Activated T-helper 1 cell treated with Interleukin-2 at 50 U/mL for 16 hours (primary cell): ENCODE data around the gene MACO1.
"Not testable (repeated sequence)": the region's sequence is repeated elsewhere in the genome, so short reads cannot be mapped to it uniquely, and the experiment has no call there.

ENCODE experiments used
- DNase-seq: peaks from one replicate; pipeline ENCODE4 v3.0.0-alpha.2; 2020; ENCODE audit warnings: low read depth

The MACO1 gene

DNA sequence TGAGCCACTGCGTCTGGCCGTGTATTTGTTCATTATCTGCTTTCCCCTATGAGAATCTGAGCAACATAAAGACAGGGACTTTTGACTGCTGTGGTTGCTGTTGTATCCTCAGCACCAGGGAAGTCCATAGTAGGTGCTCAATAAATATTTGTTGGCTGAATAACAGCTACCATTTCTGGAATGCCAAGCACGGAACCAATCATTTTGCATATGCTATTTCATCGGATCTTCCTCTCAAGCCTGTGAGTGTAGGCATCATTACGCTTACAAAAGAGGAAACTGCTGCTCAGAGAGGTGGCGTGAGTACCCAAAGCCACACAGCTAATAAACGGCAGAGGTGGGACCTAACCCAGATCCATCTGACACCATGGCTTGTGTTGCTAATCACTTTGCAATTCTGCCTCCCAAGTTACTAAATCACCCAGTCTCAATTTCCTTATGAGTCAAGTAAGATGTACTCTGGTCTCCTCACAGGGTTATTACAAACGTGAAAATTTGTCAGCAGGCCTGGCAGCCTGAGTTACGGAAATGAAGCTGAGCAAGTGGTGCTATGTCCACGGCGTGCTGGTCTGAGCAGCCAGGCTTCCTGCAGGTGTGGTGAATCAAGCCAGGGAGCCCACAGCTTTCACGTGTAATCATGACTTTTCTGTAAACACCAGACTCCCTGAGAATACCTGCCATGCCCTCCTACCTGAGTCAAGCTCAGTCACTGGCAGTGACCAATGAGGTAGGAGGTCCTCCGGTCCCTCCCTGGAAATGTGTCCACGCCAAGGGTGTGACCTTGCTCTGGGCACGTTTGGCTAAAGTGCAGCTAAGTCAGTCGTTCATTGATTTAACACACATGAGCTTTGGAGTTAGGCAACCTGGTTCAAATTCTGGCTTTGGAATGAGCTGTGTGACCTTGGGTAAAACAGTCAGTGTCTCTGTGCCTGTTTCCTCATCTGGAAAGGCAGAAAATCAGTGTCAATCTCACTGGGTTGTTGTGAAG is 5.3 kb upstream of the MACO1 start:
- DNase-seq = no peak

DNA sequence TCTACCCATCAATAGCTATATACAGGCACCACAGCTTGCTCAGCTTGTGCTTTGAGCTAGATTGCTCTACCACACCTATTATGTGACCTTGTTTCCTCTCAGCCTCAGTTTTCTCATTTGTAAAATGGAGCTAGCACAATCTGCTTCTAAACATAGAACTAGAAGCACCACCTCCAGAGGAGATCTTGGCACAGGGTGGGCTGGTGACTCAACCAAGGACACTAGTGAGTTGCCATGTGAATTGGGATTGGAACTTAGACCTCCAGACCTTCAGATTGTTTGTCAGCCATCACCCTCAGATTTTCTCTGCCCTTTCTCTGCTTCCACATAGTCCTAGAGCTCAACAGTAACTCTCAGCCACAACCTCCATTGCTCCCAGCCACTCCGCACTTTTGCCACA is 3.0 kb upstream of the MACO1 start:
- no peak for DNase-seq

DNA sequence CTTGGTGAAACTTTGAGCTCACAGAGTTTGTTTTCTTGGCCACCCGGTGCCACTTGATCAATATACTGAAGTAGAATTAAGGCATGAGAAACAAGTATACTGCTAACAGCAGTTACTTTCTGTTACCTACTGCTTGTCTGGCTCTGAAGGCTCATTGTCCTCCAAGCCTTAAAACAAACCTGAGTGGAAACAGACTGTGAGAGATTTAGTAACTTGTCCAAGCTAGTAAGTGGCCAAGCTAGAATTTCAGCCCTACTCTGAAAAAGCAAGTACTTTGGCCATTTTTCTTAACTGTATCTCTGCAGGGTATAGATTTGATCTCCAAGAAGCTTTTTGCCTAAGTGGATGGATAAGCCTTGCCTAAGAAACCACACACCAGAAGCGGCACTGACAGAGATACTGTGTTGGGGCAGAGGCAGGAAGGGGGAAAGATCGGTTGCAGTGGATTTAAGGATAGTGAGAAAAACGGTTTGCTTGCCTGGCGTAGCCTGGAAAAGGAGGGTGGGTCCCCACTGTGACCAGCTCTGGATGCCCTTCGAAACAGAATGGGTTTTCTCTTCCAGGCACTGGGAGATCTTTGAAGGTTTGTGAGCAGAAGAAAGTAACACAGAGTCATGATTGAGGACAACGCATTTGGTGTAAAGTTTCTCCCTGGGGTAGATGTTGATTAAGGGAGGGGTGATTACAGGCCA is 2.1 kb upstream of the MACO1 start:
- no peak for DNase-seq

DNA sequence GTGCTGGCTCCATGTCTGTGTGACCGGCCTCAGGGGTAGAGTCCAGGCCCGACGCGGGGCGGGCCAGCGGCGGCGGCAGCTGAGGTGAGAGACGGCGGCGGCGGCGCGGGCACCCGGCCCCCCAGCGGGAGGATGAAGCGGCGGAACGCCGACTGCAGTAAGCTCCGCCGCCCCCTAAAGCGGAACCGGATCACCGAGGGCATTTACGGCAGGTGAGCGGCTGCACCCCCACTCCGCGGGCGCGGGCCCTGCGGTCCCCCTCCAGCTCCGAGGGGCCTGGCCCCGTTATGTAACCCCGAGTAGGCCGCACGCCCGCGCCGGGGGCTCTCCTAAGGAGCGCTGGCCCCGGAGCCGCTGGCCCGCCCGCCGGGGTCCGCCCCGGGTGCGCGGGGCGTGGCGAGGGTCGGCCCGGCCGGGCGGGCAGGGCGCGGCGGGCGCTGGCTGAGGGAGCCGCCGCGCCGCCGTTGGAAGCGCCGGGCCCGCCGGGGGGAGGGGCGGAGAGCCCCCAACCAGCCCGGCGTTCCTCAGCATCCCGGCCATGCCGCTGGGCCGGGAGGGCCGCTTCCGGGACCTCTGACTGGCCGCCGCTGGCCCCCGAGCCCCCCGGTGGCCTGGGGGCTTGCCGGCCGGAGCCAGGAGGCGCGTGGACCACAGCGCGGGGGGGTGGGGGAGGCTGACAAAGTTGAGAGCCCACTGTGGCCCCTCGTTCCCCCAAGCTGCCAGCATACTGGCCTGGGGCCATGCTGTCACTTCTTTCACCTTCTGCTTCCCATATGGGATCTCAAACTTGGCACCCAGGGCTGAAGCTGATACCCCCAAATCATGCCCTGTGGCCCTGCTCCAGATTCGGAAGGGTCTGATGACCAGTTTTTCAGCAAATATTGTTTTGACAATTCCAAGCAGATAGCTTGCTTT is 527 bp downstream of the MACO1 start:
- DNase-seq = peak; percentile 61

DNA sequence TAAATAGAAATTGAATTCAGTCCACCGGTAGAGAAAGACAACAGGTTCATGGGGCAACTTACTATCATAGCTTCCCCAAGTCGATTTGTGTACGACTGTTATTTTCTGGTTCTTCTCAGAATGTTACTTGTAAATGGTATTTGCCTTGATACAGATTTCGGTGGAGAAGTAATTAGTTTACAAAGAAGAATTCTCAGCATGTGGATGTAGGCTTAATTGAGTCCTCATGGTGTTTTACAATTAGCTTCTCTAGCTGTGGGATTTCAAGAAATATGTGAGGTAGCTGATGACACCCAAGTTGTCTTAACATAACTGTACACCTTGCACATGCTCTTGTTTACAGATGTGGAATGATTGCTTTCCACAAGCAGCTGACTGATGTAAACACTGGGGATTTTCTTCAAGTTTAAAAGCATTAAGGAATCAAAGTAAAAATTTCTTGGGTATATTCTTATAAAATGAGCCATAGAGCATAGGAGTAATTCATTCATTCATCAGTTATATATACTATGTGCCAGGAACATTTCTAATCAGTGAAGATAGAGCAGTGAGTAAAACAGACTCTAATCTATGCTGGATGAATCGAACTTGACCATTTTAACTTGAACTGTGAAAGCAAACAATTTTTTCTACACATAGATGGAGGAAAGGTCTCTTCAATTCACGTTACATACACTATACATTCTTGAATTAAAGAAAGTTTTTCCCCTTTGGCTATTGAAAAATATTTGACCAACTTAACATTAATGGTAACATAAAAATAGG is 1.4 kb downstream of the MACO1 start:
- DNase-seq = no peak

DNA sequence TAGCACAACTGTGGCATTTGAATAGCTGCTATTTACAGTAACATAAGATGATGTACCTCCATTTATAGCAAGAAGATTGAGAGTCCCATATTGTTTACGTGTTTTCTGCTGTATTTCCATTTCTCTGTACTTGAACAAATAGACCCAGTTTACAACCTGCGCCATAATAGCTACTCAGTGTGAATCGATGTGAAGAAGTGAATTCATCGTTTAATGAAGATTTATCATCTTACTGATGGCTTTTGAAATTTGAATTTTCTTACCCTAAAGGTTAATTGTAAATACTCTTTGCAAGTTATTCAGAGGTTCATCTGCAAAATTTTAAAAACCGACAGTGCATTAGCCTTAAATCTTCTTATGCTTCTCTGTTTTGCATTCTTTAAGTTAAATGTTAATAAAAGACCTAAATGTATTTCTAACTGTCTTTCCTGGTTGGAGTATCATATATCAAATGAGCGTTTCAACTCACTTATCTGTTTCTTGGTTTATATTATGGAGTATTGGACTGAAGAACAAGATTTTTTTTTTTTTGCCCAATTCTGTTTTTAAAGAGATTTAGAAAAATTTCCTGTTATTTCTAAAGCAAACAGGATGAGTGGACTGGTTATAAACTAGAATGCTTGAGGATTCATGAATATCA is 2.2 kb downstream of the MACO1 start:
- DNase-seq = no peak

DNA sequence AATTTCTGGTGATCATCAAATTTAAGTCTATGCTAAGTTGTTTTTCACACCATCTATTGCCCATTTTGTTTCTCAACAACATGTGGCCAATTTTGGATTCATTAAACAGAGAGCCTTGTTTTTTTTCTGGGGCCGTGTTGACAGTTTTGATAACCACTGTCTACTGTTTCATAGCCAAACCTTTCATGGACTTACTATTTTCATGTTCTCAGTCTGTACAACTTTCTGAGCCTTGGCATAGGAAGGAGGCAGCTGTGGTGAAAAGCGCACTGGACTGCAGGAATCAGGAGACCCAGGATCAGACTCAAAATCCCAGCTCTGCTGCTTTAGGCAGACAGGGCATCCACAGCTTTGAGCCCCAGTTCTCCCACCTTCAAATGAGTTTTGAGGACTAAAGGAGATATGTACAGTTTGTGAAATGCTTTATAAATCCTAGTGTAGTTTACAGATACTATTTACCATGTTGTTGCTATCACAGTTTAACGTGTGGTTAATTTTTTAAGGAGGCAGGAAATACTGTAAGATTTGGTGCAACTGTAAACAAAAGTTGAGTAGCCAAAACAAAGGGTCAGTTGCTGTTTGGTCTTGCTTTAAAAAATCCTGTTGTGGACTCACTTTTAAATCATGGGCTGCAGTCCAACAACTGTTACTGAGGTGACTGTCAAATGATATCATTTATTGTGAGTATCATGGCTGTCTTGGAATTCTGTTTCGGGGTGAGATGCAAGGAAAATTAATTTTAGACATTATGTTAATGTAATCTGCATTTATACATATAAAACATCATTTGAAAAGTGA is 2.9 kb downstream of the MACO1 start:
- no peak for DNase-seq

DNA sequence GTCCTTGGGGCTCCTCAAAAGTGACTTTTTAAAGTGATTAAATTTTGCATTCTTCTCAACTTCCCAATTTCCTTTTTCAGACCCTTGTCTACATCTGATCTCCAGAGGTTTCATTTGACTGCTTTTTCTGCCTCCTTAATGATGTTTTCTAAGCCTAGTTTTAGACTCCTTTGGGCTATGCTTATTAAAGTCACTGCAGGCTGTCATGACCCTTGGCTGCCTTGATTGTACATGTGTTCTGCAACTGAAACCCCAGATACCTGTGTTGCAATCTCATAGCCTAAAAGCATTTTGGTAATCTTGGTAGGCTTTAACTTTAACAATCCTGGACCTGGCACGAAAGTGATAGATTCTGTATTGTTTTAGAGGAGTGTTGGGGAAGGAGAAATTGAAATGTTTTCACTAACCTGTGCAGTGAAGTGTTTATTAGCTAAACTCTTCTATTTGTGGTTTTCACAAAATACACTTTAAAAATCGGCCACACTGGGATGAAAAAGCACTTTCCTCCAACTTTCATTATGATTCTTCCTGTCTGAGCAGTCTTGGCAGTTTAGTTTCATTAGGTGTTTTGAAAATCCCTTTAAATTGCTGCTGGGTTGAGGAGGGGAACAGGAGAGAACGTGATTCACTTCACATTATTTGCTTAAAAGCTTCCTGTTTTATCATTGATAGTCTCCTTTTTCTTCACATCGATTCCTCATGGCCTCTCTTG is 4.9 kb downstream of the MACO1 start:
- DNase-seq = no peak

DNA sequence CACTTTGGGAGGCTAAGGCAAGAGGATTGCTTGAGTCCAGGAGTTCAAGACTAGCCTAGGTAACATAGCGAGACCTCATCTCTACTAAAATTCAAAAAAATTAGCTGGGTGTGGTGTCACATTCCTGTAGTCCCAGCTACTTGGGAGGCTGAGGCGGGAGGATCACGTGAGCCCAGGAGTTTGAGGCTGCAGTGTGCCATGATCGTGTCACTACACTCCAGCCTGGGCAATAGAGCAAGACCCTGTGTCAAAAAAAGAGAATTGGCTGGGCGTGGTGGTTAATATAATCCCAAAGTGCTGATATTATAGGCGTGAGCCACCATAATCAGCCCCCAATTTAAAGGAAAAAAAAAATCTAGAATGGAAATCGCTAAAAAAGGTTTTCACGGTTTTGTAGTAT is 7.0 kb downstream of the MACO1 start:
- no peak for DNase-seq

DNA sequence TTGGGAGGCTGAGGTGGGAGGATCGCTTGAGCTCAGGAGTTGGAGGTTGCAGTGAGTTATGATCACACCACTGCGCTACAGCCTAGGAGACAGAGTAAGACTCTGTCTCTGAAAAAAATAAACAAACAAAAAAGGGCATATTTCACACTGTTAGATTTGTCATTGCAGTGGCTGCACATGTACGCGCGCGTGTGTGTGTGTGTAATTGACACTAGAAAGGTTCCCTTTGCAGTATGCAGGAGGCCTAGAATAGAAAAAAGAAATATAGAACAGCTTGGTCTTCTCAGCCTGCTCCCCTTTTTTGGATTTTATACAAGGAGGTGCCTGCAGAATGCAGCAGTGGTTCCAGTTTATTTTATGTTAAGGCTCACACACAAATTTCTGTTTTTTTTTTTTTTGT is 8.6 kb downstream of the MACO1 start:
- DNase-seq = no peak

DNA sequence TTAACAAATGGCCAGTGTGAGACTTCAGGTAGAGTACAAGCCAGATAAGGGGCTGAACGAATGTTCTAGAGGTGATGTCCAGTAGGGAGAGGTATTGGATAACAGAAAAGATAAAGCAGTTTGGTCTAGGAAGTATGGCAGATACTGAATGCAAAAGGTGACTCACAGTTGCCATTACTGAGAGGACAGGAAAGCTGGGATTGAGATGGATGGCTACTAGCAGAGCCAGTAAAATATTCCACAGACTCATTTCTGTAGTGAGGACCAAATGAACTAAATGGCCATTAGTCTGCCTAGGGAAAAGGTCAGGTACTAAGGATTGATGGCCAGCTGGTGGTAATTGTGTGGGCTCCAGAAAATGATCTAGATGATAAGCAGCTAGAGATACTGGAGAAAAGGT is 11.5 kb downstream of the MACO1 start:
- DNase-seq = no peak

DNA sequence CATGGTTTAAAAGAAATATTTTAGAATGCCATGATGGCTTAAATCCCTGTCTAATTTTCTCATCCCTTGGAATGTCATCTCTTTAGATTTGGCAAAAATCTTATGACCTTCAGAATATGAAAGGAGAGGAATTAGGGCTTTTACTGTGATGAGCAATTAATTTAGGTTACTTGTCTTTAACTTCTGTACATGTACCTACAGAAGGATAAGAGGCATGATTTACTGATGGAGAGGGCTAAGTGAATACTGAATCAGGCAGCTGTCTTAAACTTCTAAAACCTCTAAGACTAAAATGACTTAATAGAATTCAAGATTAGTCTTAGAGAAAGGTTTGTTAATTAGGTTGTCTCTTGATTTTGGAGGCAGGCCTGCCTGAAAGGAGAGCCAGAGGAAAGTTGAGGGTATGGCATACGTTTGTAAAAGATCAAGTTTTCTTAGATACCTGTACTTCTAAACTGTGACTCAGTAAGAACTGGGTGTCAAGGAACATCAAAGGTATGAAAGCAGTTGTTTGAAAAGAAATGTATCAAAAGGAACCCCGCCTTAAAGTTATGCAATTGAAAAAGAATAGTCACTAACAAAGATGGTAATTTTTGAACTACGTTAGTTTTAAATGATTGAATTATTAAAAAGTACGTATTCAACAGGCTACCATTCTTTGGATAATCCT is 12.5 kb downstream of the MACO1 start:
- DNase-seq = no peak

DNA sequence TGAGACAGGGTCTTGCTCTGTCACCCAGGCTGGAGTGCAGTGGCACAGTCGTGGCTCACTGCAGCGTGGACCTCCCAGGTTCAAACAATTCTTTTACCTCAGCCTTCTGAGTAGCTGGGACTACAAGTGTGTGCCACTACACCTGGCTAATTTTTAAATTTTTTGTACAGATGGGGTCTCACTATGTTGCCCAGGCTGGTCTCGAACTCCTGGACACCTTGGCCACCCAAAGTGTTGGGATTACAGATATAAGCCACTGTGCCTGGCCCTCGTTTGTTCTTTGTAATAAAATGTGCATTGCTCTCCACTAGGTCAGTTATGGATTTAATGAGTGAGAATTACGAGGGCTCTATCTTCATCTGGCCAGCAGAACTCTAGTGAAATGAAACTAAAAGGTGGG is 13.9 kb downstream of the MACO1 start:
- not testable (repeated sequence) for DNase-seq

DNA sequence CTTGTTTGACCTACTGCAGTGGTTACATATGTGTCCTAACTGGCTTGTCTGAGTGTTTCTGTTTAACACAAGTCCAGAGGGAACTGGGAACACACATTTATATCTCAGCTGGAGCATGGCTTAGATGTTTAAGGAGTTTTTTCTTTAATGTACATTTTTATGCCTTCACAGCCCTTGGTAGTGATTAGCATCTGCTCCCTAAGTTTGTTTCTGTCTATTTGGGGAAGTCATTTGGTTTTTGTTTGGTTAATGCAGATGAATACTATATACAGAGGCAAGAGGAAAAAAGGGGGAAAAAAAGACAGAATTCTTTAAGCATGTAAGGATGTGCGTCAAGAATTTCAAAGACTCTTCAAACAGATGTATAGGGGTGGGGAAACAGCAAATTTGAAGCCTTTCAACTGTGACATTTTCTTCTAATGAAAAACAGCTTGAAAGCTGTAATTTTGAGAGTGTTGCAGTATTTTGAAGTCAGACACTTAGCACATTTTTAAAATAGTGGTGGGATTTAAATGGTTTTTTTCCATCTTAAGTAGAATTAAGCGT is 15.4 kb downstream of the MACO1 start:
- no peak for DNase-seq

DNA sequence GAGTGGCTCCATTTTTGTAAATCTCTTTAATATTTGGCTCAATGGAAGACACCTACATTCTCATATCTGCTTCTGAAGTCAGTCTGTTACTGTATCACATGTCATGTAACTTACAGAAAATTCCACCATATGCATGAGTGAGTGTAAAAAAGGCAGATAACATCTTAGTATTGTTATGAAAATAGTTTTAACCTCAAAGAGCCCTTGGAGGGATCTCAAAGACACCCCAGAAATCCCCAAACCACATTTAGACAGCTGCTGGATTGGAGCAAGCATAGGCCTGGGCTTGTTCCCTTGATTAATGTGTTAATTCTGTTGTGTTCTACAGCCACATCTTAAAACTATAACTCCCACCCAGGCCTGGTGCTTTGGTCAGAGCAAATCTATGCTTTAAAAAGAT is 16.9 kb downstream of the MACO1 start:
- DNase-seq = no peak

DNA sequence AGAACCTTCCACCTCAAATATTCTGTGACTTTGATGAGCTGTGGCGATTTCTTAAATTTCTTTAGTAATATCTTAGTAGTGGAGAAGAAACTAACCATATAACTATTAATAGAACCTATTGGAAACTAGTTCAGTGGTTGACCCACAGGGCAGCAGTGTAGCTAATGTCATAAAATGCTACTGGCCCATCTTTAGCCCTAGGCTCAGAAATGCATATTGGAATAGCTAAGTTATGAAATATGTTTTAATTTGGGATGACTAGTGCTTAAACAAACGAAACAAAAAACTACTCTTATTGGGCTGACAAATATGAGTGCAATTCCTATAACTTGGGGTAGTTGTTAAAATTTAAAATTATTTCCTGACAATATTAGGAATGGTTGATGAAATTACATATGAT is 20.2 kb downstream of the MACO1 start:
- DNase-seq = no peak

DNA sequence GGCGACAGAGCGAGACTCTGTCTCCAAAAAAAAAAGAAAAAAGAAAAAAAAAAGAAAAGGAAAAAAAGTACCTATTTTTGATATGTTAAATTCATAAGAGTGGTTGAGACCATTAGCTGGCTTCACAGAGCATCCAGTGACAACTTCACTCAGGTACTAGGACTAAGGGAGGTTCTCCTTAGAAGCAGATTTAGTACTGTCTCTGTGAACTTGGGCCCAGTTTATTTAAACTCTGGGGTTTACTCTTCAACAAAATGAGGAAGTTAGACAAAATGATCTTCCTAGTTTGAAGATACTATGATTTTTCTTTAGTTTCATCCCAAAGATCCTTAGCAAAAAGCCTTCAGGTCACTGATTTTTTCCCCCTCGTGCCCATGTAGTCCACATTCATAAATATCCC is 21.2 kb downstream of the MACO1 start:
- no peak for DNase-seq

DNA sequence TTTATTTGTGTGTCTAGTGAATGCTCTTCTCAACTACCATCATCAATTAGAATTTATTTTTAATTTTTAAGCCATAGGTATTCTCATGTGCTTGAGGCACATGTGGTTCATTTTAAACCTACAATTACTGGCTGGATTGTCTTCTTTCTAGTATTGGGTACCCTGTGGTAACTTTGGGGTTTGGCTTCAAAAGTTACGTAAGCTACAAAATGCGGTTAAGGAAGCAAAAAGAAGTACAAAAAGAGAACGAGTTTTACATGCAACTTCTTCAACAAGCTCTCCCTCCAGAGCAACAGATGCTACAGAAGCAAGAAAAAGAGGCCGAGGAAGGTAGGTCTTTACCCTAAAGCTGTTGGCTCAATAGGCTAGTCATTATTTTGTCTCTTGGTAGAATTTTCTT is 25.8 kb downstream of the MACO1 start:
- no peak for DNase-seq
